ENCODE results near the gene GPRC5B.

Gene GPRC5B, protein sequence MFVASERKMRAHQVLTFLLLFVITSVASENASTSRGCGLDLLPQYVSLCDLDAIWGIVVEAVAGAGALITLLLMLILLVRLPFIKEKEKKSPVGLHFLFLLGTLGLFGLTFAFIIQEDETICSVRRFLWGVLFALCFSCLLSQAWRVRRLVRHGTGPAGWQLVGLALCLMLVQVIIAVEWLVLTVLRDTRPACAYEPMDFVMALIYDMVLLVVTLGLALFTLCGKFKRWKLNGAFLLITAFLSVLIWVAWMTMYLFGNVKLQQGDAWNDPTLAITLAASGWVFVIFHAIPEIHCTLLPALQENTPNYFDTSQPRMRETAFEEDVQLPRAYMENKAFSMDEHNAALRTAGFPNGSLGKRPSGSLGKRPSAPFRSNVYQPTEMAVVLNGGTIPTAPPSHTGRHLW

GRCh38 chr16:19884611-19885450 lies at the start of gene GPRC5B:
Gene GPRC5B (minus strand): TSS chr16:19884848. CDS start chr16:19872845, 12,003 bp downstream.
- no peak for DNase-seq

- DNase-seq: no peak
Observed at GRCh38 chr16:19933740-19934139, 49.1 kb upstream of the GPRC5B start.

DNA sequence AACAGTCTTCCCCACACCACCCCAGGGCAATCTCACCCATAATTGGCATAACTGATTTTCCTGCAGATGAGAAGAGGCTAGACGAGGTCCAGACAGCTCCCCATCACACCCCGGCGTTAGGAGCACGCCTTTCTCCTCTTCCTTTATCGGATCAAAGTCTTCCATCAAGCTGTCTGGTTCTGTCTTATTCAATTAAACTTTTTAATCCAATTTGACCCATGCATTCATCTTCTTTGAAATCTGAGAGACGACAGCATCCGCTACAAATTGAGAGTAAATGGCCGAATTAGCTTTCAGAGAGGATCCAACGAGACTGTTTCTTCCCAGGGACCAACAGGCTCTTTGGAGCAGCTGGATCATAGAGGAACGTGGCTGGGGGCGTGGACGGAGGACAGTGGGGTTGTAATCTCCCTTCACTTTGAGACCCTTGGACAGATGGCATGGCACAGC lies 44.4 kb upstream of the GPRC5B start:
- no peak for DNase-seq

GRCh38 chr16:19928432-19928831 lies 43.8 kb upstream of the GPRC5B start:
- no peak for DNase-seq

- no peak for DNase-seq
Observed at GRCh38 chr16:19926449-19927390, 42.1 kb upstream of the GPRC5B start.

- DNase-seq: no peak
Observed at GRCh38 chr16:19923396-19923795, 38.7 kb upstream of the GPRC5B start.

DNA sequence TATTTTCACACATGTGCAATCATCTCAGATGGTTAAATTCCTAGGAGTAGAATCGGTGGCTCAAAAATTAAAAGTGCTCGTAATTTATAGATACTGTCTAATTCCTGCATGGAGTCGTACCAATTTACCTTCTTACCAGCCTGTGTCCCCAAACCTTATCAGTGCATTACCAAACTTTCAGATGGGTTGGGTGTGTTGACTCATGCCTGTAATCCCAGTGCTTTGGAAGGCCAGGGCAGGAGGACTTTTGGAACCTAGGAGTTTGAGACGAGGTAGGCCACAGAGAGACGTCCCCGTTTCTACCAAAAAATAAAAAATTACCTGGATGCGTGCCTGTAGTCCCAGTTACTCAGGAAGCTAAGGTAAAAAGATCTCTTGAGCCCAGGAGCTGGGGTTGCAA lies 34.5 kb upstream of the GPRC5B start:
- DNase-seq: no peak

GRCh38 chr16:19916064-19916463 lies 31.4 kb upstream of the GPRC5B start:
- DNase-seq: no peak

- DNase-seq: no peak
Observed at GRCh38 chr16:19914877-19915276, 30.2 kb upstream of the GPRC5B start.

GRCh38 chr16:19913340-19913645 lies 28.6 kb upstream of the GPRC5B start:
- no peak for DNase-seq

- DNase-seq: no peak
Observed at GRCh38 chr16:19912455-19913339, 28.0 kb upstream of the GPRC5B start.

- DNase-seq: no peak
Observed at GRCh38 chr16:19911747-19912454, 27.3 kb upstream of the GPRC5B start.

- DNase-seq: no peak
Observed at GRCh38 chr16:19911204-19911603, 26.6 kb upstream of the GPRC5B start.

DNA sequence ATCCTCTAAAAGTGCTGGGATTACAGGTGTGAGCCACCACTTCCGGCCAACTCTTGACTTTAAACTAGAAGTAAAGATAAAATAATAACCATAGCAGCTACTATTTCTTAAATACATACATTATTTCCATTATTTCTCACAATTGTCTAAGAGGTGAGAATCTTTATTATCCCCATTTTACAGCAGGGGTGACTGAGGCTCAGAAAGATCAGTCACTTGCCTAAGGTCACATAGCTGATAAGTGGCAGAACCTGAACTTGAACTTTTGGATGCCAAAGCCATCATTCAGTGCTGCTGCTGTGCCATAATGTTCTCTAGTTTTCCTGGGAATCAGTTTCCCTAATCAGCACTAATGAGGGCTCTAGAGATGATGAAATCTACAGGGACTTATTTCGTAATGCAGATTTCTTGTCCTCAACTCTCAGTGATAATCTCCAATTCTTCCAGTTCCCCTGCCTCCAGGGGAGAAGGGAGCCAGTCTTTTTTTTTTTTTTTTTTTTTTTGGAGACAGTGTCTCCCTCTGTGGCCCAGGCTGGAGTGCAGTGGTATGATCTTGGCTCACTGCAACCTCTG lies 25.2 kb upstream of the GPRC5B start:
- DNase-seq: no peak

GRCh38 chr16:19908921-19909320 lies 24.3 kb upstream of the GPRC5B start:
- no peak for DNase-seq

GRCh38 chr16:19907161-19907992 lies 22.7 kb upstream of the GPRC5B start:
- peak; percentile 83 for DNase-seq

DNA sequence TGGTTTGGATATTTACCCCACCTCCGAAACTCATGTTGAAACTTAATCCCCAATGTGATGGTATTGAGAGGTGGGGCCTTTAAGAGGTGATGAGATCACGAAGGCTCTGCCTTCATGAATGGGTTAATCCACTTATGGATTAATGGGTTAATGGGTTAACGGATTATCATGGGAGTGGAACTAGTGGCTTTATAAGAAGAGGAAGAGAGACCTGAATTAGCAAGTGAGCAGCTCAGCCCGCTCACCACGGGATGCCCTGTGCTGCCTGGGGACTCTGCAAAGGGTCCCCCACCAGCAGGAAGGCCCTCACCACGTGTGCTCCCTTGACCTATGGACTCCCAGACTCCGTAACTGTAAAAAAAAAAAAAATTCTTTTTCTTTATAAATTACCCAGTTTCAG lies 16.5 kb upstream of the GPRC5B start:
- no peak for DNase-seq

DNA sequence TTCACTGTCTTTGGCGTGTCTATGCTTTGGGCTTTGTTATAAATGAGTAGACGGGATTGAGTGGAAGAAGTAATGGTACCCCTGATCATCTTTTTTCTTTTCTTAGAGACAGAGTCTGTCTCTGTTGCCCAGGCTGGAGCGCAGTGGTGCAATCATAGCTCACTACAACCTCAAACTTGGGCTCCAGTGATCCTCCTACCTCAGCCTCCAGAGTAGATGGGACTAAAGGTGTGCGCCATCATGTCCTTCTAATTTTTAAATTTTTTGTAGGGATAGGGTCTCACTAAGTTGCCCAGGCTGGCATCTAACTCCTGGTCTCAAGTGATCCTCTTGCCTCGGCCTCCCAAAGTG lies 14.9 kb upstream of the GPRC5B start:
- DNase-seq: no peak

- DNase-seq: peak; percentile 28
Observed at GRCh38 chr16:19898924-19899604, 14.4 kb upstream of the GPRC5B start.
